CD14-positive monocyte (primary cell): ENCODE data around the gene ITGAX. TPM values are rescaled to one million over a fixed set of nuclear protein-coding genes. Genes with fewer than 3 reads are reported as not detected.
"Not testable (repeated sequence)": the region's sequence is repeated elsewhere in the genome, so short reads cannot be mapped to it uniquely, and the experiment has no call there.

Experiments
- DNase-seq, 3 donors: peaks; one replicate each; pipeline ENCODE4 v3.0.0-alpha.2; 2011 to 2022
- H2AFZ ChIP-seq: 2 replicates; pipeline ENCODE4 v1.6.0; 2012; ENCODE audit warnings: mild to moderate bottlenecking, low read depth, low read length, inconsistent platforms; ENCODE audit not compliant: insufficient read depth, poor library complexity, severe bottlenecking
- H3K27ac ChIP-seq, 2 donors: 1 replicate in 1 of 2; 2 replicates in 1 of 2; pipeline ENCODE4 v1.5.1; 2012 to 2013; ENCODE audit warnings: low read length in 2 of 2, control low read depth in 1 of 2, inconsistent platforms in 1 of 2, low read depth in 1 of 2, mild to moderate bottlenecking in 1 of 2
- H3K27me3 ChIP-seq, 2 donors: one replicate each; pipeline versions ENCODE4 v1.6.0 to v1.6.1; 2011 to 2013; ENCODE audit warnings: low read length in 2 of 2; ENCODE audit not compliant: control insufficient read depth in 2 of 2, insufficient read depth in 2 of 2
- H3K36me3 ChIP-seq, 2 donors: replicated peaks in 1 of 2; 1 replicate in 1 of 2; 2 replicates in 1 of 2; pipeline versions ENCODE4 v1.5.1 to v1.6.1; 2012 to 2013; ENCODE audit warnings: low read length in 2 of 2, control low read depth in 1 of 2, inconsistent platforms in 1 of 2, mild to moderate bottlenecking in 1 of 2; ENCODE audit not compliant: insufficient read depth in 2 of 2, control insufficient read depth in 1 of 2
- H3K4me1 ChIP-seq, 2 donors: 1 replicate in 1 of 2; 2 replicates in 1 of 2; pipeline versions ENCODE4 v1.5.1 to v1.6.1; 2012 to 2013; ENCODE audit warnings: low read length in 2 of 2, control low read depth in 1 of 2, inconsistent platforms in 1 of 2, mild to moderate bottlenecking in 1 of 2, moderate library complexity in 1 of 2; ENCODE audit not compliant: insufficient read depth in 2 of 2, control insufficient read depth in 1 of 2
- H3K4me2 ChIP-seq: replicated peaks from 2 replicates; pipeline ENCODE3; 2012; ENCODE audit warnings: low read length, moderate library complexity, mild to moderate bottlenecking; ENCODE audit not compliant: poor library complexity, severe bottlenecking; ENCODE audit errors: extremely low read depth
- H3K4me3 ChIP-seq, 3 experiments: fragments of 200-600 bp in 1 of 3; sonication (generic) in 1 of 3; replicated peaks in 1 of 3; 1 replicate in 2 of 3; 2 replicates in 1 of 3; pipeline ENCODE4 v1.5.1; 2011 to 2013; ENCODE audit warnings: low read length in 3 of 3, mild to moderate bottlenecking in 3 of 3, control low read depth in 2 of 3, low read depth in 2 of 3, inconsistent platforms in 1 of 3, moderate library complexity in 1 of 3
- H3K79me2 ChIP-seq: 2 replicates; pipeline ENCODE4 v1.6.0; 2012; ENCODE audit warnings: mild to moderate bottlenecking, control low read depth, inconsistent platforms, low read length, moderate library complexity; ENCODE audit not compliant: insufficient read depth
- H3K9ac ChIP-seq: 2 replicates; pipeline ENCODE4 v1.6.0; 2017; ENCODE audit warnings: low read length, mild to moderate bottlenecking; ENCODE audit not compliant: insufficient read depth, poor library complexity, severe bottlenecking
- H3K9me3 ChIP-seq, 2 donors: replicated peaks in 1 of 2; 1 replicate in 1 of 2; 2 replicates in 1 of 2; pipeline versions ENCODE4 v1.5.1 to v1.6.1; 2012 to 2013; ENCODE audit warnings: low read length in 2 of 2, control low read depth in 1 of 2; ENCODE audit not compliant: control insufficient read depth in 1 of 2, insufficient read depth in 1 of 2
- H4K20me1 ChIP-seq: 2 replicates; pipeline ENCODE4 v1.6.0; 2012; ENCODE audit warnings: mild to moderate bottlenecking, low read length, control low read depth, moderate library complexity; ENCODE audit not compliant: insufficient read depth
- H3K27ac Mint-ChIP-seq, 7 donors: one replicate each; pipeline ENCODE4 v1.8.0; 2020; ENCODE audit warnings: mild to moderate bottlenecking in 7 of 7, mixed read lengths in 7 of 7, moderate library complexity in 6 of 7, inconsistent platforms in 2 of 7
- H3K27me3 Mint-ChIP-seq, 3 donors: one replicate each; pipeline ENCODE4 v1.8.0; 2021 to 2022; ENCODE audit warnings: low read depth in 3 of 3, mild to moderate bottlenecking in 3 of 3, mixed read lengths in 3 of 3, moderate library complexity in 3 of 3, inconsistent platforms in 1 of 3
- H3K36me3 Mint-ChIP-seq, 2 donors: one replicate each; pipeline ENCODE4 v1.8.0; 2020; ENCODE audit warnings: mixed read lengths in 2 of 2, inconsistent platforms in 1 of 2, mild to moderate bottlenecking in 1 of 2
- H3K4me1 Mint-ChIP-seq: one replicate; pipeline ENCODE4 v1.8.0; 2020; ENCODE audit warnings: mild to moderate bottlenecking, mixed read lengths
- H3K4me3 Mint-ChIP-seq, 2 donors: one replicate each; pipeline ENCODE4 v1.8.0; 2020; ENCODE audit warnings: mild to moderate bottlenecking in 2 of 2, mixed read lengths in 2 of 2, moderate library complexity in 1 of 2
- H3K9me3 Mint-ChIP-seq, 7 donors: one replicate each; pipeline ENCODE4 v1.8.0; 2020 to 2022; ENCODE audit warnings: mixed read lengths in 7 of 7, mild to moderate bottlenecking in 6 of 7, moderate library complexity in 6 of 7, inconsistent platforms in 2 of 7
- CTCF ChIP-seq: fragments of 200-600 bp; IDR thresholded peaks from one replicate; pipeline ENCODE4 v1.8.0; 2022; ENCODE audit warnings: antibody characterized with exemption, mild to moderate bottlenecking
- WGBS: methylation state at CpG from one replicate; pipeline ENCODE4 v1.1.5; 2013; ENCODE audit warnings: missing lambda C conversion rate; ENCODE audit not compliant: insufficient coverage; 5-methylcytosine and 5-hydroxymethylcytosine counted together
- intact Hi-C, 2 donors: fragments of 100-400 bp; cut with micrococcal nuclease; formaldehyde crosslinking; loops; one replicate each; pipeline versions ENCODE4 v1.15.0 to v1.15.1; 2023
- polyA minus RNA-seq: library from RNA; depleted of rRNA, polyadenylated mRNA; stranded (reverse); fragments of >200 nt; gene quantifications from 2 replicates; pipeline ENCODE4 v1.2.3, GENCODE V29; 2012
- polyA plus RNA-seq, 3 donors: library from polyadenylated mRNA; depleted of rRNA in 1 of 3; unstranded in 2 of 3; stranded (reverse) in 1 of 3; fragments of 300-500 nt in 2 of 3; fragments of >200 nt in 1 of 3; fragmentation: Illumina TruSeq in 2 of 3; gene quantifications; 1 replicate in 2 of 3; 2 replicates in 1 of 3; pipeline ENCODE4 v1.2.3, GENCODE V29; 2012 to 2021
- total RNA-seq, 12 experiments: library from RNA in 1 of 12; stranded (reverse) in 1 of 12; fragments of 120-200 nt in 1 of 12; gene quantifications; one replicate each; pipeline ENCODE4 v1.2.4 and lab custom pipeline; 2013 to 2026; ENCODE audit warnings: mixed read lengths in 6 of 12, inconsistent platforms in 1 of 12

ITGAX gene
- total RNA-seq (2013) = 227 TPM
- polyA plus RNA-seq (100 to 1,000 TPM in 1 of 3 donors, 10 to 100 TPM in 2; 40.7 to 710 (median 71.3) TPM), polyA minus RNA-seq (683 and 757 TPM in 2 replicates), total RNA-seq (lab: John Stamatoyannopoulos, UW) (383 to 1,558 (median 665) reads per million in 11 experiments)

- peak; percentile 97 to 98 (median 97) for DNase-seq
- Histone ChIP-seq H3K9ac (peak within 1 kb of the TSS; percentile 92), H4K20me1 (peaks cover 47% of the 10 kb centered on the region), H3K36me3 (peaks cover 0 to 8% of the 10 kb centered on the region in 2 donors), H3K27ac (peak within 1 kb of the TSS; percentile 99), H3K79me2 (peaks cover 28% of the 10 kb centered on the region), H3K4me3 (peak within 1 kb of the TSS; percentile 67 to 93 (median 75)), H3K27me3 (no peaks in the 10 kb centered on the region), H2AFZ (no peak within 1 kb of the TSS), H3K9me3 (no peaks in the 10 kb centered on the region), H3K4me1 (peaks cover 95 to 100% of the 10 kb centered on the region in 2 donors), H3K4me2 (peak within 1 kb of the TSS; percentile 99)
- Mint-ChIP-seq H3K27ac (peak within 1 kb of the TSS; percentile 99 to 100 (median 100)), H3K27me3 (peaks cover 0 to 10% (median 3%) of the 10 kb centered on the region in 3 donors), H3K9me3 (peaks cover 0 to 4% (median 1%) of the 10 kb centered on the region in 7 donors), H3K4me3 (peak within 1 kb of the TSS; percentile 97 to 100), H3K4me1 (peaks cover 82% of the 10 kb centered on the region), H3K36me3 (peaks cover 36 to 56% of the 10 kb centered on the region in 2 donors)
- intact Hi-C loops = loop anchor here (5.0 kb wide), 5 partner anchors 52 to 518 kb away; partner anchors contain the start of genes KAT8 (in 2 of the 2), ARMC5 (in 1 of the 2), FUS (in 1 of the 2) and ZNF267 (in 1 of the 2)
- TF ChIP-seq CTCF = no peak
- no CpG with 5 or more reads among the region's 10 CpGs for WGBS
These were observed at the start of gene ITGAX for GRCh38 chr16:31354394-31355291. TSS of gene ITGAX (plus strand) at chr16:31355176. CDS start at chr16:31355255, 79 bp downstream.

GRCh38 chr16:31305219-31305618, 49.8 kb upstream of the ITGAX start:
- peak overlapping the region in 2 of 7 donors; percentile 43 for H3K27ac Mint-ChIP-seq
- no peak overlapping the region for H3K27ac ChIP-seq
- H3K27me3 ChIP-seq = no peaks in the 10 kb centered on the region
- peaks cover 50 to 67% of the 10 kb centered on the region in 2 donors for H3K36me3 Mint-ChIP-seq
- no peaks in the 10 kb centered on the region for H3K27me3 Mint-ChIP-seq
- TF ChIP-seq CTCF = no peak
- H2AFZ ChIP-seq = no peak overlapping the region
- no peaks in the 10 kb centered on the region for H3K9me3 ChIP-seq
- H3K4me3 Mint-ChIP-seq = no peak overlapping the region
- H3K9me3 Mint-ChIP-seq = no peaks in the 10 kb centered on the region
- H3K4me1 Mint-ChIP-seq = peaks cover 45% of the 10 kb centered on the region
- peaks cover 14 to 30% of the 10 kb centered on the region in 2 donors for H3K4me1 ChIP-seq
- intact Hi-C loops = no loop called here
- H3K36me3 ChIP-seq = peaks cover 8 to 51% of the 10 kb centered on the region in 2 donors
- peaks cover 53% of the 10 kb centered on the region for H3K79me2 ChIP-seq
- no peak for DNase-seq
- no peak overlapping the region for H3K9ac ChIP-seq
- H4K20me1 ChIP-seq = peaks cover 62% of the 10 kb centered on the region
- H3K4me2 ChIP-seq = no peak overlapping the region
- H3K4me3 ChIP-seq = no peak overlapping the region

- H3K4me2 ChIP-seq, H3K9me3 ChIP-seq, H3K27ac ChIP-seq, H3K4me3 Mint-ChIP-seq, H2AFZ ChIP-seq, H3K27me3 Mint-ChIP-seq, H3K27me3 ChIP-seq, H3K4me3 ChIP-seq, intact Hi-C loops, H3K9ac ChIP-seq, H3K4me1 ChIP-seq, DNase-seq, H3K9me3 Mint-ChIP-seq: not testable (repeated sequence)
- Histone ChIP-seq H3K36me3 (peaks cover 9 to 45% of the 10 kb centered on the region in 2 donors), H3K79me2 (peaks cover 36% of the 10 kb centered on the region), H4K20me1 (peaks cover 38% of the 10 kb centered on the region)
- H3K36me3 Mint-ChIP-seq = peaks cover 61 to 75% of the 10 kb centered on the region in 2 donors
- no CpG with 5 or more reads among the region's 3 CpGs for WGBS
- peak overlapping the region in 2 of 7 donors; percentile 18 to 25 for H3K27ac Mint-ChIP-seq
- peaks cover 20% of the 10 kb centered on the region for H3K4me1 Mint-ChIP-seq
These were observed 46.6 kb upstream of the ITGAX start for GRCh38 chr16:31308381-31308780.
